Stimulated activated CD4-positive, alpha-beta T cell treated with anti-CD3 and anti-CD28 coated beads, Interleukin-15, amount 100 ng/mL, for 48 hours (primary cell): ENCODE results near the gene BRMS1.

Source experiments
- DNase-seq, 2 donors: peaks; one replicate each; pipeline ENCODE4 v3.0.0-alpha.2; 2020; ENCODE audit warnings: low read depth in 2 of 2

BRMS1 gene

GRCh38 chr11:66309475-66309874 lies 35.4 kb downstream of the BRMS1 start:
- no peak for DNase-seq

GRCh38 chr11:66302656-66303055 lies 42.2 kb downstream of the BRMS1 start:
- DNase-seq, result no peak

GRCh38 chr11:66299186-66299585 lies 45.7 kb downstream of the BRMS1 start:
- DNase-seq, result no peak

GRCh38 chr11:66297610-66298009 lies 47.3 kb downstream of the BRMS1 start:
- DNase-seq, result no peak

- DNase-seq, result no peak
Measured at GRCh38 chr11:66294626-66295620, 50.0 kb downstream of the BRMS1 start.

- no peak for DNase-seq
Measured at GRCh38 chr11:66293777-66294625, 50.9 kb downstream of the BRMS1 start.

GRCh38 chr11:66293352-66293751 lies 51.6 kb downstream of the BRMS1 start:
- DNase-seq, result no peak

- no peak for DNase-seq
Measured at GRCh38 chr11:66292543-66293332, 52.2 kb downstream of the BRMS1 start.

GRCh38 chr11:66291706-66292542 lies 53.0 kb downstream of the BRMS1 start, which contains the start of gene TMEM151A:
TMEM151A (plus strand) TSS chr11:66291894; CDS start chr11:66292014, 120 bp downstream.
- no peak for DNase-seq

GRCh38 chr11:66291303-66291705 lies 53.6 kb downstream of the BRMS1 start:
- DNase-seq, result no peak

GRCh38 chr11:66290330-66290621 lies 54.6 kb downstream of the BRMS1 start:
- DNase-seq, result no peak

GRCh38 chr11:66289548-66290329 lies 55.2 kb downstream of the BRMS1 start:
- DNase-seq, result peak; percentile 77 to 80

GRCh38 chr11:66288671-66289547 lies 56.0 kb downstream of the BRMS1 start, which contains the start of gene YIF1A:
YIF1A (minus strand) TSS chr11:66289143; CDS start chr11:66288985, 158 bp downstream.
- DNase-seq, result peak; percentile 97

GRCh38 chr11:66287889-66288670 lies 56.8 kb downstream of the BRMS1 start:
- DNase-seq, result no peak
